H1 (cell line): ENCODE results near the gene MMEL1. TPM values are rescaled to one million over a fixed set of nuclear protein-coding genes. Genes with fewer than 3 reads are reported as not detected.
"Not testable (repeated sequence)": the region's sequence is repeated elsewhere in the genome, so short reads cannot be mapped to it uniquely, and the experiment has no call there.

Experiments used
- CTCF ChIA-PET: fragments of 300-600 bp; sonication (Branson Sonifier 250); formaldehyde crosslinking; loops from one replicate; lab custom pipeline; 2021; ENCODE audit not compliant: partially characterized antibody; lab: Charles Lee
- POLR2A ChIA-PET: fragments of 300-600 bp; sonication (Branson Sonifier 250); formaldehyde crosslinking; loops from one replicate; lab custom pipeline; 2021; ENCODE audit warnings: inconsistent platforms; ENCODE audit not compliant: partially characterized antibody; lab: Charles Lee
- DNase-seq, 2 experiments: peaks; one replicate each; pipeline versions ENCODE4 v3.0.0 to v3.0.0-alpha.2; 2010 to 2022; ENCODE audit warnings: low spot score in 2 of 2, low read depth in 1 of 2, mixed read lengths in 1 of 2
- FAIRE-seq: peaks from 2 replicates; lab custom pipeline; 2011; peaks lifted over from hg19 to GRCh38; lab: Jason Lieb, UNC
- H2AFZ ChIP-seq: 2 replicates; pipeline ENCODE4 v1.8.1; 2012; ENCODE audit warnings: low read length, inconsistent platforms
- H2AK5ac ChIP-seq: 2 replicates; pipeline ENCODE4 v1.6.1; 2013; ENCODE audit warnings: low read depth, low read length
- H2BK120ac ChIP-seq: replicated peaks from 2 replicates; pipeline ENCODE3; 2013; ENCODE audit warnings: low read depth, low read length, inconsistent platforms
- H2BK12ac ChIP-seq: 2 replicates; pipeline ENCODE4 v1.6.1; 2013; ENCODE audit warnings: low read depth, low read length
- H2BK15ac ChIP-seq: 2 replicates; pipeline ENCODE4 v1.6.1; 2013; ENCODE audit warnings: low read length
- H2BK20ac ChIP-seq: 2 replicates; pipeline ENCODE4 v1.6.1; 2013; ENCODE audit warnings: low read length
- H2BK5ac ChIP-seq: 2 replicates; pipeline ENCODE4 v1.6.1; 2013; ENCODE audit warnings: low read depth, low read length
- H3K14ac ChIP-seq: 2 replicates; pipeline ENCODE4 v1.6.1; 2013; ENCODE audit warnings: inconsistent platforms; ENCODE audit not compliant: insufficient read length
- H3K18ac ChIP-seq: 2 replicates; pipeline ENCODE4 v1.6.1; 2013; ENCODE audit warnings: low read length; ENCODE audit errors: extremely low read depth
- H3K23ac ChIP-seq: 2 replicates; pipeline ENCODE4 v1.6.1; 2013; ENCODE audit warnings: inconsistent platforms; ENCODE audit not compliant: insufficient read length
- H3K23me2 ChIP-seq: 2 replicates; pipeline ENCODE4 v1.6.1; 2013; ENCODE audit warnings: low read depth, low read length
- H3K27ac ChIP-seq: 2 replicates; pipeline ENCODE4 v1.6.1; 2011; ENCODE audit warnings: low read depth, low read length, inconsistent platforms
- H3K27me3 ChIP-seq, 4 experiments: replicated peaks in 1 of 4; 1 replicate in 1 of 4; 2 replicates in 3 of 4; pipeline versions ENCODE4 v1.6.1 to v1.8.1; 2011 to 2013; ENCODE audit warnings: low read length in 3 of 4, mild to moderate bottlenecking in 3 of 4, inconsistent platforms in 2 of 4, mixed read lengths in 2 of 4, moderate library complexity in 1 of 4; ENCODE audit not compliant: control insufficient read depth in 3 of 4, insufficient read depth in 3 of 4; ENCODE audit errors: extremely low read depth in 1 of 4
- H3K36me3 ChIP-seq, 4 experiments: 2 replicates each; pipeline versions ENCODE4 v1.6.1 to v1.8.1; 2011 to 2013; ENCODE audit warnings: mild to moderate bottlenecking in 4 of 4, low read length in 3 of 4, moderate library complexity in 2 of 4, control low read depth in 1 of 4, inconsistent platforms in 1 of 4; ENCODE audit not compliant: insufficient read depth in 4 of 4, control insufficient read depth in 2 of 4
- H3K4ac ChIP-seq: replicated peaks from 2 replicates; pipeline ENCODE3; 2013; ENCODE audit warnings: low read length, low read depth, mixed read lengths, inconsistent platforms; ENCODE audit not compliant: insufficient read length
- H3K4me1 ChIP-seq, 4 experiments: replicated peaks in 1 of 4; 1 replicate in 1 of 4; 2 replicates in 3 of 4; pipeline versions ENCODE4 v1.6.1 to v1.8.1; 2011 to 2013; ENCODE audit warnings: low read length in 3 of 4, inconsistent platforms in 2 of 4, mixed read lengths in 1 of 4; ENCODE audit not compliant: insufficient read depth in 4 of 4, control insufficient read depth in 3 of 4
- H3K4me2 ChIP-seq, 2 experiments: 2 replicates each; pipeline versions ENCODE4 v1.6.1 to v1.8.1; 2011 to 2013; ENCODE audit warnings: low read depth in 2 of 2, low read length in 2 of 2, control low read depth in 1 of 2, inconsistent platforms in 1 of 2, mild to moderate bottlenecking in 1 of 2; ENCODE audit not compliant: insufficient read depth in 1 of 2
- H3K4me3 ChIP-seq, 4 experiments: fragments of 200-600, 300-600 bp in 1 of 4; sonication (generic), shearing (Covaris generic), sonication (Bioruptor Twin) in 1 of 4; 2 replicates each; pipeline versions ENCODE4 v1.5.1 to v1.8.1; 2011 to 2016; ENCODE audit warnings: low read length in 4 of 4, low read depth in 3 of 4, control low read depth in 2 of 4, inconsistent platforms in 2 of 4, mild to moderate bottlenecking in 2 of 4, mixed read lengths in 1 of 4, moderate library complexity in 1 of 4; ENCODE audit not compliant: insufficient read depth in 2 of 4; ENCODE audit errors: extremely low read depth in 1 of 4
- H3K56ac ChIP-seq: replicated peaks from 2 replicates; pipeline ENCODE3; 2013; ENCODE audit warnings: low read depth, mild to moderate bottlenecking, mixed read lengths, low read length, inconsistent platforms; ENCODE audit not compliant: insufficient read length
- H3K79me1 ChIP-seq: 2 replicates; pipeline ENCODE4 v1.6.1; 2013; ENCODE audit warnings: low read depth, low read length, control low read depth
- H3K79me2 ChIP-seq, 2 experiments: 2 replicates each; pipeline versions ENCODE4 v1.6.1 to v1.8.1; 2012 to 2013; ENCODE audit warnings: low read length in 2 of 2, mild to moderate bottlenecking in 2 of 2, inconsistent platforms in 1 of 2; ENCODE audit not compliant: insufficient read depth in 2 of 2, control insufficient read depth in 1 of 2
- H3K9ac ChIP-seq, 4 experiments: replicated peaks in 1 of 4; 1 replicate in 1 of 4; 2 replicates in 3 of 4; pipeline versions ENCODE4 v1.6.1 to v1.8.1; 2011 to 2013; ENCODE audit warnings: low read depth in 3 of 4, low read length in 3 of 4, control low read depth in 2 of 4, mild to moderate bottlenecking in 2 of 4, moderate library complexity in 2 of 4, inconsistent platforms in 1 of 4; ENCODE audit errors: extremely low read depth in 1 of 4
- H3K9me3 ChIP-seq, 2 experiments: 2 replicates each; pipeline versions ENCODE4 v1.6.1 to v1.8.1; 2012 to 2013; ENCODE audit warnings: mild to moderate bottlenecking in 2 of 2, moderate library complexity in 2 of 2, control low read depth in 1 of 2, inconsistent platforms in 1 of 2, low read depth in 1 of 2, low read length in 1 of 2, mixed read lengths in 1 of 2; ENCODE audit not compliant: insufficient read depth in 2 of 2
- H4K20me1 ChIP-seq, 2 experiments: replicated peaks in 1 of 2; 2 replicates each; pipeline versions ENCODE3 to v1.8.1; 2011 to 2013; ENCODE audit warnings: inconsistent platforms in 2 of 2, low read length in 2 of 2, mild to moderate bottlenecking in 1 of 2; ENCODE audit not compliant: insufficient read depth in 2 of 2, control insufficient read depth in 1 of 2
- H4K5ac ChIP-seq: 2 replicates; pipeline ENCODE4 v1.6.1; 2013; ENCODE audit warnings: low read length, low read depth, mixed read lengths, inconsistent platforms; ENCODE audit not compliant: insufficient read length
- H4K8ac ChIP-seq: 2 replicates; pipeline ENCODE4 v1.8.0; 2013; ENCODE audit warnings: mild to moderate bottlenecking, moderate library complexity, low read length, inconsistent platforms; ENCODE audit not compliant: insufficient read depth; ENCODE audit errors: extremely low read depth
- H4K91ac ChIP-seq: replicated peaks from 2 replicates; pipeline ENCODE3; 2013; ENCODE audit warnings: low read length, mixed read lengths, inconsistent platforms; ENCODE audit not compliant: insufficient read length
- WGBS, 2 experiments: shearing (Covaris generic) in 1 of 2; methylation state at CpG; one replicate each; pipeline versions ENCODE4 v1.1.6 to v1.1.7; 2013 to 2015; ENCODE audit warnings: low lambda C conversion rate in 2 of 2, mixed read lengths in 2 of 2, inconsistent platforms in 1 of 2, low coverage in 1 of 2, missing lambda C conversion rate in 1 of 2; ENCODE audit not compliant: insufficient replicate concordance in 2 of 2, insufficient coverage in 1 of 2, insufficient read length in 1 of 2; ENCODE audit errors: extremely low coverage in 1 of 2, missing lambda C conversion rate in 1 of 2; 5-methylcytosine and 5-hydroxymethylcytosine counted together
- polyA plus RNA-seq, 7 experiments: library from polyadenylated mRNA; depleted of rRNA in 3 of 7; stranded (reverse) in 5 of 7; unstranded in 2 of 7; fragments of >200 nt in 5 of 7; fragments of 200-250 nt in 2 of 7; gene quantifications; 1 replicate in 5 of 7; 2 replicates in 1 of 7; 4 replicates in 1 of 7; pipeline versions ENCODE4 v1.2.1 to v1.2.3, GENCODE V29; 2011 to 2013; ENCODE audit warnings: missing spikeins in 2 of 7, mixed read lengths in 2 of 7
- total RNA-seq: library from RNA; stranded (reverse); fragmentation: NEBNext Ultra II Directional; extraction: Animal tissue kit (Norgen Biotek cat#: 25700); gene quantifications from 2 replicates; pipeline ENCODE4 v1.2.1, GENCODE V29; 2021

The MMEL1 gene
- total and polyA plus RNA-seq, 2 of the 8 experiments (the other 6 are each of a cell fraction or from before 2014, with no cell fraction given), result 0.91 to 1.7 TPM

GRCh38 chr1:2652926-2653571, 20.2 kb upstream of the MMEL1 start:
- H3K27ac ChIP-seq, H3K79me1 ChIP-seq, H3K4ac ChIP-seq, H2BK20ac ChIP-seq, H3K18ac ChIP-seq, POLR2A ChIA-PET, H3K23me2 ChIP-seq, H2BK5ac ChIP-seq, H3K56ac ChIP-seq, CTCF ChIA-PET, H3K4me2 ChIP-seq, H2AFZ ChIP-seq, H2AK5ac ChIP-seq, DNase-seq, H3K23ac ChIP-seq, H3K79me2 ChIP-seq, H4K8ac ChIP-seq, H4K20me1 ChIP-seq, H3K4me3 ChIP-seq, H3K27me3 ChIP-seq, H4K5ac ChIP-seq, H3K4me1 ChIP-seq, FAIRE-seq, H3K36me3 ChIP-seq, H2BK12ac ChIP-seq, H4K91ac ChIP-seq, H2BK120ac ChIP-seq, H3K14ac ChIP-seq, H3K9ac ChIP-seq, H2BK15ac ChIP-seq: not testable (repeated sequence)
- H3K9me3 ChIP-seq, result peaks cover 77 to 87% of the 10 kb centered on the region in 2 experiments
- WGBS, 2 experiments, result 46% methylated on average over 12 of the region's 12 CpGs; no CpG with 5 or more reads in 1 of the 2 experiments
